ENCODE measurements around the gene CDHR3. TPM values are rescaled to one million over a fixed set of nuclear protein-coding genes. Genes with fewer than 3 reads are reported as not detected.

Gene CDHR3
- 1 to 10 TPM; 5.3 to 7.7 TPM for total RNA-seq

GRCh38 chr7:105963038-105963667, at the start of gene CDHR3:
Gene CDHR3 (plus strand): TSS chr7:105963264. CDS start chr7:105963319, 55 bp downstream.
- no peak for DNase-seq
- TF ChIP-seq CTCF (IDR thresholded peaks at IDR 0.05): no peak
- H3K4me3 ChIP-seq: no peak within 1 kb of the TSS
- no peak within 1 kb of the TSS for H3K27ac ChIP-seq
- H3K4me1 ChIP-seq: no peaks in the 10 kb centered on the region
- H3K36me3 ChIP-seq: no peaks in the 10 kb centered on the region
- no peaks in the 10 kb centered on the region for H3K27me3 ChIP-seq
- H3K9ac ChIP-seq (ENCODE audit: low read depth in 2 of 2, low read length in 2 of 2): no peak within 1 kb of the TSS
- intact Hi-C loops (cut with DNase I): no loop called here
- H3K9me3 ChIP-seq: no peaks in the 10 kb centered on the region

GRCh38 chr7:105913947-105914346, 49.1 kb upstream of the CDHR3 start:
- no peak overlapping the region for H3K27ac ChIP-seq
- H3K36me3 ChIP-seq: no peaks in the 10 kb centered on the region
- H3K9ac ChIP-seq (ENCODE audit: low read depth in 2 of 2, low read length in 2 of 2): no peak overlapping the region
- no peaks in the 10 kb centered on the region for H3K9me3 ChIP-seq
- H3K27me3 ChIP-seq: no peaks in the 10 kb centered on the region
- TF ChIP-seq CTCF (IDR thresholded peaks at IDR 0.05): no peak
- H3K4me3 ChIP-seq: no peak overlapping the region
- no peaks in the 10 kb centered on the region for H3K4me1 ChIP-seq
- no peak for DNase-seq
- intact Hi-C loops (cut with DNase I): no loop called here

GRCh38 chr7:105916603-105917002, 46.5 kb upstream of the CDHR3 start:
- Histone ChIP-seq H3K9ac (ENCODE audit: low read depth in 2 of 2, low read length in 2 of 2) (no peak overlapping the region), H3K4me1 (no peaks in the 10 kb centered on the region), H3K4me3 (no peak overlapping the region), H3K27me3 (no peaks in the 10 kb centered on the region), H3K27ac (no peak overlapping the region), H3K36me3 (no peaks in the 10 kb centered on the region), H3K9me3 (no peaks in the 10 kb centered on the region)
- intact Hi-C loops (cut with DNase I): no loop called here
- no peak for DNase-seq
- TF ChIP-seq CTCF (IDR thresholded peaks at IDR 0.05): no peak

GRCh38 chr7:105917659-105918058, 45.4 kb upstream of the CDHR3 start:
- H3K9ac ChIP-seq (ENCODE audit: low read depth in 2 of 2, low read length in 2 of 2): no peak overlapping the region
- H3K4me1 ChIP-seq: no peaks in the 10 kb centered on the region
- no peak for DNase-seq
- no peak overlapping the region for H3K4me3 ChIP-seq
- no peaks in the 10 kb centered on the region for H3K36me3 ChIP-seq
- no peak for TF ChIP-seq CTCF (IDR thresholded peaks at IDR 0.05)
- no peaks in the 10 kb centered on the region for H3K9me3 ChIP-seq
- no peak overlapping the region for H3K27ac ChIP-seq
- intact Hi-C loops (cut with DNase I): no loop called here
- H3K27me3 ChIP-seq: no peaks in the 10 kb centered on the region

- intact Hi-C loops (cut with DNase I): no loop called here
- no peak overlapping the region for H3K27ac ChIP-seq
- H3K4me3 ChIP-seq: no peak overlapping the region
- DNase-seq: no peak
- H3K27me3 ChIP-seq: no peaks in the 10 kb centered on the region
- H3K36me3 ChIP-seq: no peaks in the 10 kb centered on the region
- no peak overlapping the region for H3K9ac ChIP-seq (ENCODE audit: low read depth in 2 of 2, low read length in 2 of 2)
- TF ChIP-seq CTCF (IDR thresholded peaks at IDR 0.05): no peak
- H3K9me3 ChIP-seq: no peaks in the 10 kb centered on the region
- no peaks in the 10 kb centered on the region for H3K4me1 ChIP-seq
These were observed 42.3 kb upstream of the CDHR3 start for GRCh38 chr7:105920766-105921165.
